ENCODE results near the gene CDC73. TPM values are rescaled to one million over a fixed set of nuclear protein-coding genes. Genes with fewer than 3 reads are reported as not detected.
"Not testable (repeated sequence)": the region's sequence is repeated elsewhere in the genome, so short reads cannot be mapped to it uniquely, and the experiment has no call there.

CDC73 gene
- total and polyA plus RNA-seq, 7 donors, result 5.3 to 30.1 (median 24.9) TPM

DNA sequence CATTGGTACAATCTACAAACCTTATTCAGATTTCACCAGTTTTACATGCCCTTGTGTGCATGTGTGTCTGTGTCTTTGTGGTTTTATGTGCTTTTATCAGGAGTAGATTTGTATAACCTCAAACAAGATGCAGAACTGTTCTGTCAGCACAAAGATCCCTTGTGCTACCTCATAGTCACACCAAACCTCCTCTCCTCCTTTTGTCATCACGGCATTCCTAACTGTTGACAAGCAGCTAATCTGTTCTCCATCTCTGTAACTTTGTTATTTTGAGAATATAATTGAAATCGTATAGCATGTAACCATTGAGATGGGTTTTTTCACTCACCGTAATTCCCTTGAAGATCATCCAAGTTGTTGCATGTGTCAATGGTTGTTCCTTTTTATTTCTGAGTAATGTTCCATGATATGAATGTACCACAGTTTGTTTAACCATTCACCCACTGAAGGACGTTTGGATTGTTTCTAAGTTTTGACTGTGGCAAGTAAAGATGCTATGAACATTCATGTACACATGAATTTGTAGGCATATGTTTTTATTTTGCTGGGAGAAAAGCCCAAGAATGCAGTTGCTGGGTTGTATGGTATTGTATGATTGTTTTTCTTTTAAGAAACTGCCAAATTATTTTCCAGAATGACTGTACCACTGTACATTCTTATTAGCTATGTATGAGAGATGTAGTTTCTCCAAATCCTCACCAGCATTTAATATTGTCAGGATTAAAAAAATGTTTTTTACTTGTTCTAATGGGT, 142.7 kb downstream of the CDC73 start:
- DNase-seq (no peak), ATAC-seq (no peak)
- intact Hi-C loops (cut with DNase I), result no loop called here
- no peak for TF ChIP-seq CTCF (IDR thresholded peaks at IDR 0.05)
- H3K9me3 ChIP-seq, result no peaks in the 10 kb centered on the region
- 88 to 90% (median 89%) methylated on average over 4 of the region's 4 CpGs for WGBS, 3 donors
- no peaks in the 10 kb centered on the region for H3K4me1 ChIP-seq
- no peaks in the 10 kb centered on the region for H3K27me3 ChIP-seq (ENCODE audit: insufficient read depth in 3 of 3, low read length in 2 of 3)
- H3K36me3 ChIP-seq (ENCODE audit: insufficient read depth in 1 of 2, low read depth in 1 of 2), result no peaks in the 10 kb centered on the region
- H3K27ac ChIP-seq, result no peak overlapping the region
- no peak overlapping the region for H3K4me3 ChIP-seq

DNA sequence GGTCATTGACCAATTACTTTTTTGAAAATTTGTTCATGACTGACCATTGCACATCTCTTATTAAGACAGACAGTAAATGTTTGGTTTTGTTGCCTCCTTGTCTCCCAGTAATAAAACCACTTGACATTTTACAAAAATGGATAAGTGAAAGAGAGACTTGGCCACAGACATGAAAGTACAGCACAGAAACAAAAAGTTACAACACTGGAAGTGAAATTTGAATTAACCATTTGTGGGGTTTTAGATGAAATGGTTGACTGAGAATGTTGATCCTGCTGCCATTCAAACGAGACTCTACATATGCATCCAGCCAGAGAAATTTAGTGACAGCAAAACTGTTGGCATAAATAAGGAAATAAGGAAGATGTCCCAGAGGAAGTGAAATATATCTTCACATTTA, 143.9 kb downstream of the CDC73 start:
- no peak overlapping the region for H3K27ac ChIP-seq
- 94 to 100% (median 97%) methylated on average over 1 of the region's 1 CpG for WGBS, 3 donors
- TF ChIP-seq CTCF (IDR thresholded peaks at IDR 0.05), result no peak
- DNase-seq (no peak), ATAC-seq (no peak)
- no peaks in the 10 kb centered on the region for H3K4me1 ChIP-seq
- H3K36me3 ChIP-seq (ENCODE audit: insufficient read depth in 1 of 2, low read depth in 1 of 2), result no peaks in the 10 kb centered on the region
- no peak overlapping the region for H3K4me3 ChIP-seq
- intact Hi-C loops (cut with DNase I), result no loop called here
- H3K9me3 ChIP-seq, result no peaks in the 10 kb centered on the region
- no peaks in the 10 kb centered on the region for H3K27me3 ChIP-seq (ENCODE audit: insufficient read depth in 3 of 3, low read length in 2 of 3)

GRCh38 chr1:193266794-193267193, 145.0 kb downstream of the CDC73 start:
- ATAC-seq; intact Hi-C loops (cut with DNase I); H3K9me3 ChIP-seq; H3K27me3 ChIP-seq (ENCODE audit: insufficient read depth in 3 of 3, low read length in 2 of 3); H3K36me3 ChIP-seq (ENCODE audit: insufficient read depth in 1 of 2, low read depth in 1 of 2); H3K4me1 ChIP-seq; H3K27ac ChIP-seq; H3K4me3 ChIP-seq; DNase-seq: not testable (repeated sequence)
- 96 to 100% (median 98%) methylated on average over 7 of the region's 7 CpGs for WGBS, 3 donors

- WGBS, 3 donors, result 95 to 96% (median 95%) methylated on average over 2 of the region's 2 CpGs
- Histone ChIP-seq H3K4me1 (no peaks in the 10 kb centered on the region), H3K4me3 (no peak overlapping the region), H3K27me3 (ENCODE audit: insufficient read depth in 3 of 3, low read length in 2 of 3) (no peaks in the 10 kb centered on the region), H3K27ac (no peak overlapping the region), H3K36me3 (ENCODE audit: insufficient read depth in 1 of 2, low read depth in 1 of 2) (no peaks in the 10 kb centered on the region), H3K9me3 (no peaks in the 10 kb centered on the region)
- no peak for TF ChIP-seq CTCF (IDR thresholded peaks at IDR 0.05)
- no peak for ATAC-seq
- intact Hi-C loops (cut with DNase I), result no loop called here
- DNase-seq, result no peak
Observed at GRCh38 chr1:193270996-193271395, 149.2 kb downstream of the CDC73 start.

GRCh38 chr1:193275773-193276172, 153.9 kb downstream of the CDC73 start:
- ATAC-seq (no peak), DNase-seq (no peak)
- intact Hi-C loops (cut with DNase I), result no loop called here
- TF ChIP-seq CTCF (IDR thresholded peaks at IDR 0.05), result no peak
- H3K9me3 ChIP-seq, result no peaks in the 10 kb centered on the region
- no peak overlapping the region for H3K27ac ChIP-seq
- H3K36me3 ChIP-seq (ENCODE audit: insufficient read depth in 1 of 2, low read depth in 1 of 2), result no peaks in the 10 kb centered on the region
- no peaks in the 10 kb centered on the region for H3K4me1 ChIP-seq
- 88 to 93% (median 91%) methylated on average over 5 of the region's 5 CpGs for WGBS, 3 donors
- no peaks in the 10 kb centered on the region for H3K27me3 ChIP-seq (ENCODE audit: insufficient read depth in 3 of 3, low read length in 2 of 3)
- H3K4me3 ChIP-seq, result no peak overlapping the region

Measured in psoas muscle (tissue), 8 donors.